Measurements from ENCODE around the gene DYNLL1.
"Not testable (repeated sequence)": the region's sequence is repeated elsewhere in the genome, so short reads cannot be mapped to it uniquely, and the experiment has no call there.

Gene DYNLL1

GRCh38 chr12:120495731-120496412 lies at the start of gene DYNLL1:
Gene DYNLL1 (plus strand): TSS chr12:120496113. CDS start chr12:120496422, 309 bp downstream.
- DNase-seq = peak; percentile 90

GRCh38 chr12:120446844-120447178 lies 49.1 kb upstream of the DYNLL1 start:
- DNase-seq = not testable (repeated sequence)

GRCh38 chr12:120447992-120448391 lies 47.9 kb upstream of the DYNLL1 start:
- no peak for DNase-seq

GRCh38 chr12:120452524-120452923 lies 43.4 kb upstream of the DYNLL1 start:
- not testable (repeated sequence) for DNase-seq

GRCh38 chr12:120453060-120453750 lies 42.7 kb upstream of the DYNLL1 start:
- no peak for DNase-seq

- DNase-seq = no peak
Measured at GRCh38 chr12:120453977-120454376, 41.9 kb upstream of the DYNLL1 start.

- DNase-seq = no peak
Measured at GRCh38 chr12:120455302-120455701, 40.6 kb upstream of the DYNLL1 start.

GRCh38 chr12:120457133-120457532 lies 38.8 kb upstream of the DYNLL1 start:
- no peak for DNase-seq

- no peak for DNase-seq
Measured at GRCh38 chr12:120460157-120460556, 35.8 kb upstream of the DYNLL1 start.

GRCh38 chr12:120462099-120462640 lies 33.7 kb upstream of the DYNLL1 start:
- no peak for DNase-seq

GRCh38 chr12:120463712-120464111 lies 32.2 kb upstream of the DYNLL1 start:
- no peak for DNase-seq

- DNase-seq = no peak
Measured at GRCh38 chr12:120465756-120466155, 30.2 kb upstream of the DYNLL1 start.

- DNase-seq = peak; percentile 3
Measured at GRCh38 chr12:120466560-120467315, 29.2 kb upstream of the DYNLL1 start.

GRCh38 chr12:120467439-120467838 lies 28.5 kb upstream of the DYNLL1 start:
- DNase-seq = no peak

- peak; percentile 6 for DNase-seq
Measured at GRCh38 chr12:120468325-120468820, 27.5 kb upstream of the DYNLL1 start.

- peak; percentile 29 for DNase-seq
Measured at GRCh38 chr12:120468821-120469449, 27.0 kb upstream of the DYNLL1 start.

- DNase-seq = peak; percentile 87
Measured at GRCh38 chr12:120469450-120470149, 26.3 kb upstream of the DYNLL1 start, which contains the start of gene SRSF9. Gene SRSF9 (minus strand): TSS chr12:120469748. CDS start chr12:120469609, 139 bp downstream.

GRCh38 chr12:120470150-120470784 lies 25.6 kb upstream of the DYNLL1 start:
- peak; percentile 14 for DNase-seq

- DNase-seq = no peak
Measured at GRCh38 chr12:120472521-120472920, 23.4 kb upstream of the DYNLL1 start.

- no peak for DNase-seq
Measured at GRCh38 chr12:120473807-120474615, 21.9 kb upstream of the DYNLL1 start.

GRCh38 chr12:120474616-120474960 lies 21.3 kb upstream of the DYNLL1 start:
- no peak for DNase-seq
